Measurements from ENCODE around the gene ADGRA1.

- TF ChIP-seq CTCF (IDR thresholded peaks at IDR 0.05) = no peak
- TF ChIP-seq POLR2AphosphoS5 (IDR thresholded peaks at IDR 0.05) = no peak
- no peak for TF ChIP-seq EP300 (IDR thresholded peaks at IDR 0.05)
These were observed 10.9 kb downstream of the ADGRA1 start for GRCh38 chr10:133098426-133099124.
